Panc1 (cell line): ENCODE data around the gene PPFIA1. TPM values are rescaled to one million over a fixed set of nuclear protein-coding genes. Genes with fewer than 3 reads are reported as not detected.

ENCODE experiments used
- ATAC-seq: fragments of 200-7000 bp; cut with Tn5 transposase; 2 replicates; pipeline ENCODE4 v1.9.1; 2020; ENCODE audit warnings: mild to moderate bottlenecking, moderate library complexity
- BruUV-seq: library from RNA; stranded (reverse); fragments of 400-500 nt; replicated peaks from 2 replicates; lab custom pipeline; 2021; lab: Mats Ljungman, UMichigan
- CTCF ChIA-PET: fragments of 300-600 bp; sonication (Branson Sonifier 250); formaldehyde crosslinking; loops from one replicate; lab custom pipeline; 2022; ENCODE audit warnings: antibody characterized with exemption; lab: Charles Lee
- POLR2A ChIA-PET: fragments of 300-600 bp; sonication (Branson Sonifier 250); formaldehyde crosslinking; loops from one replicate; lab custom pipeline; 2022; ENCODE audit warnings: antibody characterized with exemption; lab: Charles Lee
- DNase-seq: peaks from one replicate; pipeline ENCODE4 v3.0.0-alpha.2; 2010; ENCODE audit warnings: low read depth, low spot score
- H3K27ac ChIP-seq: 2 replicates; pipeline ENCODE4 v1.5.1; 2011; ENCODE audit warnings: mild to moderate bottlenecking, low read length, inconsistent platforms
- H3K27me3 ChIP-seq: fragments of 200-500 bp; sonication (Bioruptor generic); 2 replicates; pipeline ENCODE4 v1.6.0; 2014; ENCODE audit warnings: low read length, inconsistent platforms; ENCODE audit not compliant: control insufficient read depth, insufficient read depth
- H3K36me3 ChIP-seq: fragments of 200-500 bp; sonication (Bioruptor generic); 2 replicates; pipeline ENCODE4 v1.5.1; 2014; ENCODE audit warnings: inconsistent platforms, mild to moderate bottlenecking, low read length, moderate library complexity; ENCODE audit not compliant: control insufficient read depth, insufficient read depth
- H3K4me1 ChIP-seq: 2 replicates; pipeline ENCODE4 v1.5.1; 2011; ENCODE audit warnings: inconsistent platforms, mild to moderate bottlenecking, low read length, moderate library complexity; ENCODE audit not compliant: control insufficient read depth, insufficient read depth
- H3K4me3 ChIP-seq, 2 experiments: 2 replicates each; pipeline ENCODE4 v1.5.1; 2011 to 2012; ENCODE audit warnings: low read depth in 2 of 2, low read length in 2 of 2, mild to moderate bottlenecking in 2 of 2, inconsistent platforms in 1 of 2, moderate library complexity in 1 of 2
- H3K9me3 ChIP-seq: fragments of 200-500 bp; sonication (Bioruptor generic); 2 replicates; pipeline ENCODE4 v1.5.1; 2014; ENCODE audit warnings: low read depth, mild to moderate bottlenecking, inconsistent platforms, low read length, moderate library complexity; ENCODE audit not compliant: control insufficient read depth, insufficient read depth
- POLR2AphosphoS5 ChIP-seq: IDR thresholded peaks from 2 replicates; pipeline ENCODE4 v1.6.1; 2012; ENCODE audit warnings: mild to moderate bottlenecking, low read depth, low read length, moderate library complexity
- SIN3A ChIP-seq: IDR thresholded peaks from 2 replicates; pipeline ENCODE4 v1.6.1; 2012; ENCODE audit warnings: low read depth, mild to moderate bottlenecking, low read length, moderate library complexity, borderline replicate concordance; ENCODE audit not compliant: insufficient read depth
- TCF7L2 ChIP-seq: IDR thresholded peaks from 2 replicates; pipeline ENCODE4 v1.6.1; 2011; ENCODE audit warnings: mild to moderate bottlenecking, low read depth, low read length, inconsistent platforms
- in situ Hi-C: cut with HindIII; loops from 2 replicates; pipeline ENCODE4 v1.10.0; 2016; ENCODE audit warnings: low sequenced_read_pairs, low pct_unique_long_range_greater_than_20kb
- intact Hi-C: fragments of 100-400 bp; cut with micrococcal nuclease; formaldehyde crosslinking; loops from one replicate; pipeline ENCODE4 v1.10.0; 2022; ENCODE audit not compliant: unreplicated experiment
- total RNA-seq: library from RNA; stranded (reverse); gene quantifications from one replicate; pipeline ENCODE4 v1.2.1, GENCODE V29; 2021; ENCODE audit not compliant: unreplicated experiment
- TF ChIP-seq, protein P1 (sequence below): fragments of 450-650 bp; IDR thresholded peaks from 2 replicates; pipeline ENCODE4 v1.5.1; 2017; ENCODE audit warnings: mild to moderate bottlenecking
- TF ChIP-seq, protein P2 (sequence below), 2 experiments: IDR thresholded peaks; 2 replicates each; pipeline ENCODE4 v1.6.1; 2011 to 2012; ENCODE audit warnings: low read depth in 2 of 2, control low read depth in 1 of 2, low read length in 1 of 2, mild to moderate bottlenecking in 1 of 2, moderate library complexity in 1 of 2; ENCODE audit not compliant: insufficient read depth in 1 of 2

PPFIA1 gene
- total RNA-seq, 1 experiment from 2014 or later, result 101 TPM

DNA sequence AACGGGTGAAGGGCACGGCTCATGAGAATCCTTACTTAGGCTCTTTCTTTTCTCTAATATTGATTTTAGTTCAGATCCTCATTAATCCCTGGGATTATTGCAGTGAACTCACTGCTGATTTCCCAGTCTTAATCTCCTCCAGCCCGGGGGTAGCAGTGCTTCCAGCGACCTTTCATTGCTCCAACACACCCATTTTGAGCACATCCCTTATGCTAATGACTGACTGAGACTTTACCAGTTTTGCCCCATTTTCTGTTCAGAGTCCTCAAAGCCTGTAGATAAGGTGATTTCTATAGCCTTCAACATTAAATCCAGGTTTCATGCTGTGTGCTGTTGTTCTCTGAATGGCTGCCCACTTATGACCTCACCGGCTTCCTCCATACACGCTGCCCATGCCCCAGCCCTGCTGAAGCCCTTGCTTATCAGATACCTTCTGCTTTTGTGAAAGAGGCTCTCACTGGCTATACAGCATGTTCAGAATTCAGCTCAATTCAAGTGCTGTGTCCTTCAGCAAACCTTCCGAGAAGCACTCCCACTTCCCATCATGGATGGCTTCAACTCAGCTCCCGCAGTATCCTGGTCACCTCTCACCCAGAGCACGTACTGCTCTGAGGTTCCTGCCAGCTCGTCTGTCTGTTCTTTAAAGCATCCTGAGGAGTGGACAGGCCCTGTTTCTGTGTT is 49.0 kb downstream of the PPFIA1 start:
- in situ Hi-C loops, result no loop called here
- CTCF ChIA-PET, result no interaction called here

DNA sequence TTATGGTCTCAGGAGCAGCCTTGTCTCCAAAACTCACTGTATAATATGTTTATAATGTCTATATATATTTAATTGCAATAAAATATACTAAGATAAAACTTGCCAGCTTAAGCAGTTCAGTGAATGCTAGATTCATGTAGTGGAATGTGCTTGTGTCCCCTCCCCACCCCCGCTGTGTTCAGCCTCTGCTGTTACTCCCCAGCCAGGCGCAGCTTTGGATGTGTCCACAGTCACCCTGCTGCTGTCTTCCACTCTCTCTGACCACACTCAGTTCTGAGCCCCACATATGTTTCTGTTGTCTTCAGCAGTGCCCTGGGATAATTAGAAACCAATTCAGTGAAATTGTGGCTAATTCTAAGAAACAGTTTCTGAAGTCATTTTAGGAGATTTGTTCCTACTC is 52.2 kb downstream of the PPFIA1 start:
- H3K9me3 ChIP-seq, result no peaks in the 10 kb centered on the region
- H3K36me3 ChIP-seq, result peaks cover 17% of the 10 kb centered on the region
- in situ Hi-C loops, result no loop called here
- CTCF ChIA-PET, result no interaction called here
- POLR2A ChIA-PET, result interaction anchor here (0.5 kb wide), 1 partner anchor 35 kb away, joined by 3 read pairs; no protein-coding TSS in a partner anchor
- no TSS peak for BruUV-seq
- H3K27me3 ChIP-seq, result no peaks in the 10 kb centered on the region
- no peaks in the 10 kb centered on the region; the same call in 1 of the 2 replicates for H3K4me1 ChIP-seq
- H3K4me3 ChIP-seq, result no peak overlapping the region
- no peak overlapping the region for H3K27ac ChIP-seq
- no peak for DNase-seq
- ATAC-seq, result no peak
- no peak for TF ChIP-seq POLR2AphosphoS5
- TF ChIP-seq SIN3A, result no peak
- TF ChIP-seq, protein P1, sequence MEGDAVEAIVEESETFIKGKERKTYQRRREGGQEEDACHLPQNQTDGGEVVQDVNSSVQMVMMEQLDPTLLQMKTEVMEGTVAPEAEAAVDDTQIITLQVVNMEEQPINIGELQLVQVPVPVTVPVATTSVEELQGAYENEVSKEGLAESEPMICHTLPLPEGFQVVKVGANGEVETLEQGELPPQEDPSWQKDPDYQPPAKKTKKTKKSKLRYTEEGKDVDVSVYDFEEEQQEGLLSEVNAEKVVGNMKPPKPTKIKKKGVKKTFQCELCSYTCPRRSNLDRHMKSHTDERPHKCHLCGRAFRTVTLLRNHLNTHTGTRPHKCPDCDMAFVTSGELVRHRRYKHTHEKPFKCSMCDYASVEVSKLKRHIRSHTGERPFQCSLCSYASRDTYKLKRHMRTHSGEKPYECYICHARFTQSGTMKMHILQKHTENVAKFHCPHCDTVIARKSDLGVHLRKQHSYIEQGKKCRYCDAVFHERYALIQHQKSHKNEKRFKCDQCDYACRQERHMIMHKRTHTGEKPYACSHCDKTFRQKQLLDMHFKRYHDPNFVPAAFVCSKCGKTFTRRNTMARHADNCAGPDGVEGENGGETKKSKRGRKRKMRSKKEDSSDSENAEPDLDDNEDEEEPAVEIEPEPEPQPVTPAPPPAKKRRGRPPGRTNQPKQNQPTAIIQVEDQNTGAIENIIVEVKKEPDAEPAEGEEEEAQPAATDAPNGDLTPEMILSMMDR, result no peak
- TF ChIP-seq, protein P2, sequence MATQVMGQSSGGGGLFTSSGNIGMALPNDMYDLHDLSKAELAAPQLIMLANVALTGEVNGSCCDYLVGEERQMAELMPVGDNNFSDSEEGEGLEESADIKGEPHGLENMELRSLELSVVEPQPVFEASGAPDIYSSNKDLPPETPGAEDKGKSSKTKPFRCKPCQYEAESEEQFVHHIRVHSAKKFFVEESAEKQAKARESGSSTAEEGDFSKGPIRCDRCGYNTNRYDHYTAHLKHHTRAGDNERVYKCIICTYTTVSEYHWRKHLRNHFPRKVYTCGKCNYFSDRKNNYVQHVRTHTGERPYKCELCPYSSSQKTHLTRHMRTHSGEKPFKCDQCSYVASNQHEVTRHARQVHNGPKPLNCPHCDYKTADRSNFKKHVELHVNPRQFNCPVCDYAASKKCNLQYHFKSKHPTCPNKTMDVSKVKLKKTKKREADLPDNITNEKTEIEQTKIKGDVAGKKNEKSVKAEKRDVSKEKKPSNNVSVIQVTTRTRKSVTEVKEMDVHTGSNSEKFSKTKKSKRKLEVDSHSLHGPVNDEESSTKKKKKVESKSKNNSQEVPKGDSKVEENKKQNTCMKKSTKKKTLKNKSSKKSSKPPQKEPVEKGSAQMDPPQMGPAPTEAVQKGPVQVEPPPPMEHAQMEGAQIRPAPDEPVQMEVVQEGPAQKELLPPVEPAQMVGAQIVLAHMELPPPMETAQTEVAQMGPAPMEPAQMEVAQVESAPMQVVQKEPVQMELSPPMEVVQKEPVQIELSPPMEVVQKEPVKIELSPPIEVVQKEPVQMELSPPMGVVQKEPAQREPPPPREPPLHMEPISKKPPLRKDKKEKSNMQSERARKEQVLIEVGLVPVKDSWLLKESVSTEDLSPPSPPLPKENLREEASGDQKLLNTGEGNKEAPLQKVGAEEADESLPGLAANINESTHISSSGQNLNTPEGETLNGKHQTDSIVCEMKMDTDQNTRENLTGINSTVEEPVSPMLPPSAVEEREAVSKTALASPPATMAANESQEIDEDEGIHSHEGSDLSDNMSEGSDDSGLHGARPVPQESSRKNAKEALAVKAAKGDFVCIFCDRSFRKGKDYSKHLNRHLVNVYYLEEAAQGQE (IDR thresholded peaks at IDR 0.05; ENCODE audit: insufficient read depth in 1 of 2, low read depth in 2 of 2, low read length in 1 of 2), result no peak
- TF ChIP-seq TCF7L2, result no peak
- intact Hi-C loops, result no loop called here

More for the DNA sequence above, 49.0 kb downstream of the PPFIA1 start:
- intact Hi-C loops, result no loop called here
- POLR2A ChIA-PET, result no interaction called here
- Histone ChIP-seq H3K27me3 (no peaks in the 10 kb centered on the region), H3K4me1 (peaks cover 2% of the 10 kb centered on the region; the same call in 1 of the 2 replicates), H3K9me3 (no peaks in the 10 kb centered on the region), H3K4me3 (no peak overlapping the region), H3K27ac (no peak overlapping the region), H3K36me3 (no peaks in the 10 kb centered on the region)
- no peak for ATAC-seq
- no TSS peak for BruUV-seq
- TF ChIP-seq, protein P2 (IDR thresholded peaks at IDR 0.05; ENCODE audit: insufficient read depth in 1 of 2, low read depth in 2 of 2, low read length in 1 of 2), result no peak
- TF ChIP-seq SIN3A (no peak), POLR2AphosphoS5 (no peak), TCF7L2 (no peak)
- TF ChIP-seq, protein P1, result no peak
- no peak for DNase-seq
